Keratinocyte (primary cell): ENCODE results near the gene RSAD1. TPM values are rescaled to one million over a fixed set of nuclear protein-coding genes. Genes with fewer than 3 reads are reported as not detected.

Experiments used
- DNase-seq: peaks from one replicate; pipeline ENCODE4 v3.0.0-alpha.2; 2011; ENCODE audit warnings: low read depth, missing footprints, low spot score
- FAIRE-seq: peaks from 2 replicates; lab custom pipeline; 2011; peaks lifted over from hg19 to GRCh38; lab: Jason Lieb, UNC
- H2AFZ ChIP-seq: 2 replicates; pipeline ENCODE4 v1.6.0; 2012; ENCODE audit warnings: low read length, control low read depth, inconsistent platforms; ENCODE audit not compliant: control insufficient read depth
- H3K27ac ChIP-seq: 2 replicates; pipeline ENCODE4 v1.5.1; 2011; ENCODE audit warnings: low read length; ENCODE audit not compliant: control insufficient read depth, insufficient read depth
- H3K27me3 ChIP-seq: 3 replicates; pipeline ENCODE4 v1.6.0; 2011; ENCODE audit warnings: low read length; ENCODE audit not compliant: control insufficient read depth, insufficient read depth; ENCODE audit errors: extremely low read depth
- H3K36me3 ChIP-seq, 2 experiments: 2 replicates in 1 of 2; 3 replicates in 1 of 2; pipeline ENCODE4 v1.5.1; 2011; ENCODE audit warnings: low read length in 2 of 2, mild to moderate bottlenecking in 1 of 2; ENCODE audit not compliant: control insufficient read depth in 2 of 2, insufficient read depth in 2 of 2; ENCODE audit errors: extremely low read depth in 1 of 2
- H3K4me1 ChIP-seq: 3 replicates; pipeline ENCODE4 v1.5.1; 2011; ENCODE audit warnings: low read length; ENCODE audit not compliant: control insufficient read depth, insufficient read depth; ENCODE audit errors: extremely low read depth
- H3K4me2 ChIP-seq: 3 replicates; pipeline ENCODE4 v1.6.0; 2011; ENCODE audit warnings: low read depth, low read length; ENCODE audit not compliant: control insufficient read depth, insufficient read depth; ENCODE audit errors: extremely low read depth
- H3K4me3 ChIP-seq, 3 experiments: fragments of 200-600 bp in 1 of 3; sonication (generic) in 1 of 3; 2 replicates in 2 of 3; 3 replicates in 1 of 3; pipeline ENCODE4 v1.5.1; 2011 to 2016; ENCODE audit warnings: low read length in 3 of 3, mild to moderate bottlenecking in 3 of 3, control low read depth in 2 of 3, inconsistent platforms in 1 of 3, low read depth in 1 of 3, mixed read lengths in 1 of 3, mixed run types in 1 of 3, moderate library complexity in 1 of 3; ENCODE audit not compliant: control insufficient read depth in 2 of 3, insufficient read depth in 2 of 3; ENCODE audit errors: extremely low read depth in 1 of 3
- H3K79me2 ChIP-seq: 2 replicates; pipeline ENCODE4 v1.6.0; 2012; ENCODE audit warnings: low read length; ENCODE audit not compliant: control insufficient read depth, insufficient read depth
- H3K9ac ChIP-seq: 3 replicates; pipeline ENCODE4 v1.6.0; 2011; ENCODE audit warnings: low read length; ENCODE audit not compliant: control insufficient read depth, insufficient read depth; ENCODE audit errors: extremely low read depth
- H3K9me1 ChIP-seq: 3 replicates; pipeline ENCODE4 v1.6.0; 2011; ENCODE audit warnings: low read length; ENCODE audit not compliant: control insufficient read depth, insufficient read depth; ENCODE audit errors: extremely low read depth
- H3K9me3 ChIP-seq: 2 replicates; pipeline ENCODE4 v1.5.1; 2012; ENCODE audit warnings: low read depth, low read length; ENCODE audit not compliant: control insufficient read depth
- H4K20me1 ChIP-seq: 3 replicates; pipeline ENCODE4 v1.6.0; 2011; ENCODE audit warnings: low read length; ENCODE audit not compliant: control insufficient read depth, insufficient read depth; ENCODE audit errors: extremely low read depth
- CTCF ChIP-seq, 3 experiments: IDR thresholded peaks in 1 of 3; conservative IDR thresholded peaks in 1 of 3; optimal IDR thresholded peaks in 1 of 3; 2 replicates in 2 of 3; 3 replicates in 1 of 3; pipeline versions ENCODE3 to v1.5.1; 2011; ENCODE audit warnings: low read length in 3 of 3, mild to moderate bottlenecking in 3 of 3, moderate library complexity in 2 of 3, control low read depth in 1 of 3, inconsistent platforms in 1 of 3; ENCODE audit not compliant: insufficient read depth in 2 of 3; ENCODE audit errors: extremely low read depth in 1 of 3
- EZH2 ChIP-seq: IDR thresholded peaks from one replicate; pipeline ENCODE4 v1.6.1; 2012; ENCODE audit warnings: inconsistent platforms, mild to moderate bottlenecking, low read length, moderate library complexity
- dilution Hi-C: fragments of 300-500 bp; cut with MboI; formaldehyde crosslinking; loops from one replicate; pipeline ENCODE4 v1.7.0; 2020; ENCODE audit warnings: low sequenced_read_pairs; ENCODE audit not compliant: extremely low pct_ligation_motif_present
- polyA plus RNA-seq, 5 experiments: library from polyadenylated mRNA; depleted of rRNA in 3 of 5; stranded (reverse) in 3 of 5; stranded (forward) in 1 of 5; unstranded in 1 of 5; fragments of >200 nt; gene quantifications; 1 replicate in 1 of 5; 2 replicates in 3 of 5; 3 replicates in 1 of 5; pipeline versions ENCODE4 v1.2.1 to v1.2.3, GENCODE V29; 2011 to 2012; ENCODE audit warnings: missing spikeins in 2 of 5, low read depth in 1 of 5, low replicate concordance in 1 of 5

Gene RSAD1
- polyA plus RNA-seq, 1 donor (not counting 4 experiments of a cell fraction or from before 2014, with no cell fraction given): 28.2 TPM

GRCh38 chr17:50535407-50535806 is 56.7 kb downstream of the RSAD1 start:
- H3K9me3 ChIP-seq: no peaks in the 10 kb centered on the region
- H3K9ac ChIP-seq: peak overlapping the region; percentile 82
- FAIRE-seq (peak; percentile 85), DNase-seq (no peak)
- no peak for TF ChIP-seq CTCF (optimal IDR thresholded peaks at IDR 0.05 in 1 of 3, IDR thresholded peaks at IDR 0.05 in 1 of 3, conservative IDR thresholded peaks at IDR 0.05 in 1 of 3; ENCODE audit: extremely low read depth in 1 of 3, insufficient read depth in 2 of 3, low read length in 3 of 3)
- no peak for TF ChIP-seq EZH2
- peaks cover 74% of the 10 kb centered on the region for H3K79me2 ChIP-seq
- H3K9me1 ChIP-seq: peaks cover 3% of the 10 kb centered on the region
- H3K27ac ChIP-seq: peak overlapping the region; percentile 71
- H3K27me3 ChIP-seq: no peaks in the 10 kb centered on the region
- peaks cover 66% of the 10 kb centered on the region for H3K4me1 ChIP-seq
- H3K36me3 ChIP-seq: peaks cover 22 to 41% of the 10 kb centered on the region in 2 experiments
- peaks cover 7% of the 10 kb centered on the region for H4K20me1 ChIP-seq
- no peak overlapping the region for H2AFZ ChIP-seq
- dilution Hi-C loops: no loop called here
- peak overlapping the region; percentile 93 for H3K4me2 ChIP-seq
- H3K4me3 ChIP-seq: peak overlapping the region; percentile 67 to 82 (median 70)

Other genes with a start within 250 kb of the RSAD1 start
- 0.88 to 2.7 TPM (median 1.8 TPM) in 3 replicates for gene TMEM92, start 204.4 kb upstream of the RSAD1 start, polyA plus RNA-seq
- 15.3 to 28.3 TPM (median 18.3 TPM) in 3 replicates for gene XYLT2, start 132.7 kb upstream of the RSAD1 start, polyA plus RNA-seq
- gene MRPL27, start 105.7 kb upstream of the RSAD1 start, polyA plus RNA-seq: 106 to 130 TPM (median 123 TPM) in 3 replicates
- gene EME1, start 105.6 kb upstream of the RSAD1 start, polyA plus RNA-seq: 1.6 to 5.6 TPM (median 4.7 TPM) in 3 replicates
- 90.4 to 162 TPM (median 152 TPM) in 3 replicates for gene LRRC59, start 81.3 kb upstream of the RSAD1 start, polyA plus RNA-seq
- 57.6 to 102 TPM (median 71.9 TPM) in 3 replicates for gene ACSF2, start 52.6 kb upstream of the RSAD1 start, polyA plus RNA-seq
- gene CHAD, start 10.0 kb upstream of the RSAD1 start, polyA plus RNA-seq: not detected in 3 replicates
- gene MYCBPAP, start 29.6 kb downstream of the RSAD1 start, polyA plus RNA-seq: 5.1 to 9.5 TPM (median 9.0 TPM) in 3 replicates
- gene EPN3, start 53.9 kb downstream of the RSAD1 start, polyA plus RNA-seq: 50.7 to 155 TPM (median 66.7 TPM) in 3 replicates
- 17.2 to 30.4 TPM (median 21.3 TPM) in 3 replicates for gene SPATA20, start 68.3 kb downstream of the RSAD1 start, polyA plus RNA-seq
- 0.06 to 0.09 TPM (median 0.07 TPM) in 3 replicates for gene CACNA1G, start 81.9 kb downstream of the RSAD1 start, polyA plus RNA-seq
- gene ABCC3, start 156.0 kb downstream of the RSAD1 start, polyA plus RNA-seq: 39.6 to 61.6 TPM (median 41.7 TPM) in 3 replicates
- gene ANKRD40, start 229.1 kb downstream of the RSAD1 start, polyA plus RNA-seq: 19.3 to 39.8 TPM (median 32.7 TPM) in 3 replicates
- gene LUC7L3, start 240.7 kb downstream of the RSAD1 start, polyA plus RNA-seq: 47.8 to 92.4 TPM (median 53.3 TPM) in 3 replicates